ENCODE data around the gene CD7.

- TF ChIP-seq, protein P1, sequence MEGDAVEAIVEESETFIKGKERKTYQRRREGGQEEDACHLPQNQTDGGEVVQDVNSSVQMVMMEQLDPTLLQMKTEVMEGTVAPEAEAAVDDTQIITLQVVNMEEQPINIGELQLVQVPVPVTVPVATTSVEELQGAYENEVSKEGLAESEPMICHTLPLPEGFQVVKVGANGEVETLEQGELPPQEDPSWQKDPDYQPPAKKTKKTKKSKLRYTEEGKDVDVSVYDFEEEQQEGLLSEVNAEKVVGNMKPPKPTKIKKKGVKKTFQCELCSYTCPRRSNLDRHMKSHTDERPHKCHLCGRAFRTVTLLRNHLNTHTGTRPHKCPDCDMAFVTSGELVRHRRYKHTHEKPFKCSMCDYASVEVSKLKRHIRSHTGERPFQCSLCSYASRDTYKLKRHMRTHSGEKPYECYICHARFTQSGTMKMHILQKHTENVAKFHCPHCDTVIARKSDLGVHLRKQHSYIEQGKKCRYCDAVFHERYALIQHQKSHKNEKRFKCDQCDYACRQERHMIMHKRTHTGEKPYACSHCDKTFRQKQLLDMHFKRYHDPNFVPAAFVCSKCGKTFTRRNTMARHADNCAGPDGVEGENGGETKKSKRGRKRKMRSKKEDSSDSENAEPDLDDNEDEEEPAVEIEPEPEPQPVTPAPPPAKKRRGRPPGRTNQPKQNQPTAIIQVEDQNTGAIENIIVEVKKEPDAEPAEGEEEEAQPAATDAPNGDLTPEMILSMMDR (IDR thresholded peaks at IDR 0.05 in 8 of 11, conservative IDR thresholded peaks at IDR 0.05 in 3 of 11) = no peak
- no peak for TF ChIP-seq POLR2A (IDR thresholded peaks at IDR 0.05)
- TF ChIP-seq POLR2AphosphoS5 (IDR thresholded peaks at IDR 0.05) = peak; percentile 69 to 88 (median 74)
Observed at GRCh38 chr17:82267575-82268379, 49.6 kb downstream of the CD7 start.

Measured in spleen (tissue), 7 donors.